ENCODE results near the gene WDR1.
"Not testable (repeated sequence)": the region's sequence is repeated elsewhere in the genome, so short reads cannot be mapped to it uniquely, and the experiment has no call there.

WDR1 gene

GRCh38 chr4:10134141-10134540 lies 17.5 kb upstream of the WDR1 start:
- no peak overlapping the region for H3K27ac ChIP-seq
- no peak overlapping the region for H3K4me3 ChIP-seq

GRCh38 chr4:10131202-10131601 lies 14.6 kb upstream of the WDR1 start:
- H3K4me3 ChIP-seq, result no peak overlapping the region
- H3K27ac ChIP-seq, result peak overlapping the region in 1 of 21 experiments; percentile 2

DNA sequence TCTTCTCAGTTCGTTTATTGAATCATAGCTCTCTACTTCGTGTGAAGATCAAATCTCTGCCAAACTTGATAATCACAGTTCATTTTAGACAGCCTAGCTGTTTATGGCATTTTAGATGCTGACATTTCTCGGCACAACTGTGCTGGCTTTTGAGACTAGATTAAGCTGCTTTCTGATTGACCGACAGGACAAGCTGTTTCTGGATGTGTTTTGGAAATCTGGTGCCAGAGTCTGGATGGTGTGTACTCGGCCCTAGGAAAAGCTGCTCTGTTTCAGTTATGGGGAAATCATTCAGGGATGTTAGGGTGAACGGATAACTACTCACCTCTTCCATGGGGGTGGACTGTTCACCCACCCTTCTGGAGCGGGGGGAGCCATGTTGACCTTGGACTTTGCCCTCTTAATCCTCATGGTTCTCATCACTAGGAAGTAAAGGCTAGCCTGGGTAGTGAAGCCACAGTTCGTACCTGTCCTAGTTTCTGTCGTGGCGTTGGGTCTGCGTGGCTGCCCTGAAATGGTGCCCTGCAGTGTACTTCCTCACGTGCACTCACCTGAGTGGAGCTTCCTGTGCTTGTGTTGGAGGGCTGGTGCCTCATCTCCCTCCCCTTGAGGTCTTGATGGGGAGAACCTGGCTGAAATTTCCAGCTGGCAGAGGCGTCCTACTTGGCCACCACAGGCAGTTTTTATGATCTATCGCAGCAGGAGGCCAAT lies 13.7 kb upstream of the WDR1 start:
- no peak overlapping the region for H3K4me3 ChIP-seq
- peak overlapping the region in 1 of 21 experiments; percentile 2 for H3K27ac ChIP-seq

DNA sequence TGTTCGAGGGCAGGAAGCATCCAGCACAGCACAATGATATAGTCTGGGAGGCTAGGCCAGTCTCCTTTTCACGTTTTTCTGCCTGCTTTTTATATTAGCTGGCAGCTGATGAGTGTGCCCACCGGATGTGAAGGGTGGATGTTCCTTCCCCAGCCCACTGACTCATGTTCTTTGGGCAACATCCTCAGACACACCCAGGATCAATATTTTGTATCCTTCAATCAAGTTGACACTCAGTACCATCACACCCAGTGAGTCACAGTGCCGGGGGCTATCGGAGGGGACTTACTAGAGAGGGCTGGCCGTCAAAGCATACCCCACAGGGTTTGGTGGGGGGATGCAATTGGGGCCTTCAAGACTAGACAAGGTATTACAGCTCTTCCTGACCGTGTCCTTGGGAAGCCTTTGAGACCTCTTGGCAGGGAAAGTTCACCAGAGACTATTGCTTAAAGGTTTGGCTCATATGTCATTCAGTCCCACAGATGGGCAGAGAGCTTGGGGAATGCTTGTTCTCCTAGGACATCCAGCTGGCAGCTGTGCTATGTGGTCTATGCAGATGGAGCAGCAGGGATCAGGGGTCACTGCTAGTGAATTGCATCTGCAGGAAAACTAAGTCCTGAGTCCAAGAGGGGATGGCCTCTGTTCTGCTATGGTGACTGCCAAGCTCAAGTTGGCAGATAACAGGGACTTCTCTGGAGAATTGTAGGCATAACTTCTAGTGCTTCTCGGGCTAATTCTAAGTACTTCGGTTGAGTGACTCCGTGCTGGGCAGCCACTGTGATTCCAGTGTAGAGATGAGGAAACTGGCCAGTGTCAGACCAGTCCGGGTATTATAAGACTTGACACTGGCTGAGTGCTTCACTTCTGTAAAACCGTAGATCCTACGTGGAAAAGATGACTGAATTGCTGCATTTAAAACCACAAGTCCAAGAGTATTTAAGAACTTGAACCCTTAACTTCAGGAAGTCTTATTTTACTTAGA lies 12.9 kb upstream of the WDR1 start:
- Histone ChIP-seq H3K4me3 (no peak overlapping the region), H3K27ac (no peak overlapping the region)

GRCh38 chr4:10128761-10129160 lies 12.2 kb upstream of the WDR1 start:
- H3K4me3 ChIP-seq, result no peak overlapping the region
- H3K27ac ChIP-seq, result no peak overlapping the region

GRCh38 chr4:10127531-10127930 lies 10.9 kb upstream of the WDR1 start:
- not testable (repeated sequence) for H3K27ac ChIP-seq, H3K4me3 ChIP-seq

GRCh38 chr4:10124167-10124930 lies 7.8 kb upstream of the WDR1 start:
- no peak overlapping the region for H3K4me3 ChIP-seq
- peak overlapping the region in 2 of 21 experiments; percentile 31 to 37 for H3K27ac ChIP-seq

GRCh38 chr4:10123227-10124101 lies 6.9 kb upstream of the WDR1 start:
- peak overlapping the region in 4 of 21 experiments; percentile 2 to 61 (median 33) for H3K27ac ChIP-seq
- H3K4me3 ChIP-seq, result no peak overlapping the region

DNA sequence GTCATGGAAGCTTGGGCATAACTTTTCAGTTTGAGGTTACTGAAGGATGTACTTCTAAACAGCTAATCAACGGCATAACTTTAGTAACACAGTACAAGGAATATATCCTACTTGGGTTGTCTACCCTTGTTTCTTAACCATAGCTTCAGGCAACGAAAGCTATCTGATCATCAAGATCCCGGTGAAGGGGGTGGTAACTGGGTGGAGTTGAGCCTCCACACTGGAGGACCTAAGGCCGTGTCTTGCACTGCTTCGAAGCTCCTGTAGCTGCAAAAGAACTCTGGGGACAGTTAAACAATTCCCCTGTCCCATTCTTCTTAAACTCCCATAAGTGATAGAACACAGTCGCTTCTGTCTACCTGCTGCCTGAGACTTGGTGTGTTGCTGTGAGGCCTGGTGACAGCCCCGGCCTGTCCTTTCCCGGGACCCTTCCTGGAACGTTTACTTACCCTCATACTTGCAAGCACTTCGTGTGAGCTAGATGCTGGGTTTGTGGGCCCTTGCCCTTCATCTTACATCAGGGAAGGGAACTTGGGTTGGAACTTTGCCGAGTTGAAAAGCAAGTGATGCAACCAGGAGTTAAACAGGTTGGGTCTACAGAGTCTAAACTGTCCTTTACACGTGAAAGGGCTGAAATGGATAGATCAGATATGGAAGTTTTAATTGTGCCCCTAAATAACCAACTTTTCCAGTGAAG lies 5.8 kb upstream of the WDR1 start:
- Histone ChIP-seq H3K27ac (peak overlapping the region in 2 of 21 experiments; percentile 2 to 61), H3K4me3 (no peak overlapping the region)

DNA sequence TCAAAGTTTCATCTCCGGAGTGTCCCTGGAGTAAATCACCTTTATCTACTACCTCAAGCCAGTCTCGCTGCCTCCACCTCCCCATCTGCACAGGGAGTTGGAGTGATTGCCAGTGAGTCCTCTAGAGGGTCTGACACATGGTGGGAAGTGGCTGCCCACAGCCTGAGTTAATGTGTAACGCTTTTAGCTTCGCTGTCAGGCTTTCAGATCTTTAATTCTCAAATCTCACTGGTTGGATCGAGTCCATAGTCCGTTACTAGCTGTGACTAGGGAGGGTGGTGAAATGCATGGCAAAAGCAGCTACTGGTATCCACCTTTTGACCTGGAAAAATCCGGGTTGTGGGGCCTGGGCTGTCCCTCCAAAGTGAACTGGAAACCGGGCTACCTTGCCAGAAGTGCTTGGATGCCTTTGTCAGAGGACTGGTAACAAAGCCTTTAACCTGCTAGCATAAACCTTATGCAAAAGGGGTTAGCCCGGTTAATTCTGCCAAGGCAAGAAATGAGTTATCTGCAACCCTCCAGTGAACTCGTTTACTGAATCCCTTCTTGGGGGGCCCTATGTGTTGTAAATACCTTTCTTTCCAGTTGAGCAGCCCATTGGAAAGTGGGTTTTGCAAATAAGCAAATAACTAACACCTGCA lies 5.1 kb upstream of the WDR1 start:
- Histone ChIP-seq H3K4me3 (no peak overlapping the region), H3K27ac (no peak overlapping the region)

DNA sequence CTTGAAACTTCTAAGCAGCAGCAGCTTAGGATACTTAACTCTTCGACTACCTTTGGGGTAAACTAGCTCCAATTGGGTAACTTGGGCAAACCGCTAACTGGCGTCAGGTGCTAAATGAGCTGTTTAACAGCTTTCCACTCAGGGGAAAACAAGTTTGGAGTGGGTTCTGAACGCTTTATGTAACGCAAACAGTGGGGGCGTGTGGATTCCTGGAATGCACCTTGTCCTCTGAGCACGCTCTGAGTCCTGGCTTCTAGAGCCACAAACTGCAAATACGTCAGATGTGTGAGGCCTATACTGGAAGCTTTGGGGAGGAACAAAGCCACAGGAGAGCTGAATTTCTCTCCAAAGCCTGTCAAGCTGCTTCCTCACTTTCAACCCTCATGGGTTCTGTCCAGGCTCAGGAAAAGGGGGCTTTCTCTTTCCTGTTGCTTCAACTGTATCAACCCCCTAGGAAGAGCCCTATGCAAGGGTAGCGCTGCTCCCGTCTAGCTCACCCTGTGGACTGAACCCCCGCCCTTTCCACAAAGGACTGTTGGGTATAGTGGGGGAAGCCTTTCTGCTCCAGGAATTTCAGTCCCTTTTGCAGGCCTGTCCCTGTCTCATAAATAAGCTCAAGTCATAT lies 4.5 kb upstream of the WDR1 start:
- no peak overlapping the region for H3K4me3 ChIP-seq
- H3K27ac ChIP-seq, result no peak overlapping the region

GRCh38 chr4:10119773-10120172 lies 3.2 kb upstream of the WDR1 start:
- Histone ChIP-seq H3K27ac (no peak overlapping the region), H3K4me3 (no peak overlapping the region)

DNA sequence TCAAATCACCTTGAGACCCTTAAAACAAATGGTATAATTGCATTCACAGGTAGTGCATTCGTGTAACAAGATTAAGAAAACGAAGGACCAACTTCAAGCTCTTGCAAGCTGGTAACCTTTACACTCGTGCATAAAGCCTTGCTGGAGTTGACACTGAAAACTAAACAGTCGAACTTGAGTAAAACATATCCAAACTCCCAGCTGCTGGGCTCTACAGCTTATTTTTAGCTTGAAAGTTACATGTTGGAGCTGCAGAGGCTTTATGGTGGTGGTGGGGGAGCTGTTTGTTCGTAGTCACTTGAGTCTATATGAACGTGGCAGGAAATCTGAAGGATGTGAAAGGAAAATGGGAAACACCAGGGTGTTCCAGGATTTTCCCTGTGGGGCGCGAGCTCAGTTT lies 2.7 kb upstream of the WDR1 start:
- Histone ChIP-seq H3K27ac (no peak overlapping the region), H3K4me3 (no peak overlapping the region)

- peak overlapping the region in 1 of 7 experiments; percentile 82 for H3K4me3 ChIP-seq
- H3K27ac ChIP-seq, result peak overlapping the region in 19 of 21 experiments; percentile 86 to 98 (median 96)
Measured at GRCh38 chr4:10118048-10119004, 1.7 kb upstream of the WDR1 start.

- H3K4me3 ChIP-seq, result peak overlapping the region; percentile 66 to 95 (median 82)
- H3K27ac ChIP-seq, result peak overlapping the region; percentile 86 to 98 (median 95)
Measured at GRCh38 chr4:10117359-10118047, 904 bp upstream of the WDR1 start.
